ENCODE data around the gene PAX7. TPM values are rescaled to one million over a fixed set of nuclear protein-coding genes. Genes with fewer than 3 reads are reported as not detected.

Gene PAX7
- total and polyA plus RNA-seq, 2 experiments from 2014 or later: 0.03 TPM; not detected in 1

GRCh38 chr1:18637962-18638834, 7.6 kb downstream of the PAX7 start:
- peak overlapping the region; percentile 30; the same call in 1 of the 3 replicates for H3K4me3 Mint-ChIP-seq
- no peak for DNase-seq (ENCODE audit: low spot score)

More at GRCh38 chr1:18637962-18638834, 7.6 kb downstream of the PAX7 start:
- H3K27ac Mint-ChIP-seq: no peak overlapping the region
- Histone ChIP-seq H3K4me1 (ENCODE audit: insufficient read depth) (peaks cover 62% of the 10 kb centered on the region), H3K4me3 (peak overlapping the region; percentile 51), H4K20me1 (replicated peaks; ENCODE audit: insufficient read depth) (peaks cover 22% of the 10 kb centered on the region), H3K36me3 (ENCODE audit: insufficient read depth) (no peaks in the 10 kb centered on the region; the same call in 1 of the 2 replicates), H3F3A (replicated peaks; ENCODE audit: low read depth) (peaks cover 42% of the 10 kb centered on the region), H2AFZ (no peak overlapping the region), H3K79me2 (replicated peaks; ENCODE audit: insufficient read depth) (no peaks in the 10 kb centered on the region), H3K9me2 (ENCODE audit: insufficient read depth) (no peaks in the 10 kb centered on the region), H3K27me3 (ENCODE audit: insufficient read depth) (peaks cover 100% of the 10 kb centered on the region), H3K4me2 (peak overlapping the region; percentile 86), H3K27ac (ENCODE audit: low read depth) (no peak overlapping the region)
- peaks cover 99% of the 10 kb centered on the region for H3K27me3 Mint-ChIP-seq (ENCODE audit: insufficient read depth, low read depth, poor library complexity)
- no peak for ATAC-seq
- peaks cover 3% of the 10 kb centered on the region for H3K9me3 Mint-ChIP-seq
- no peaks in the 10 kb centered on the region; the same call in 2 of the 3 replicates for H3K36me3 Mint-ChIP-seq (ENCODE audit: low read depth)
- TF ChIP-seq ZNF331 (CRISPR knock-in tag; IDR thresholded peaks at IDR 0.05; ENCODE audit: low read depth): no peak
- TF ChIP-seq NANOG (IDR thresholded peaks at IDR 0.05; ENCODE audit: borderline replicate concordance): no peak
- TF ChIP-seq EZH2 (IDR thresholded peaks at IDR 0.05; ENCODE audit: low read depth, unreplicated experiment): peak; percentile 95
- TF ChIP-seq CREB1 (CRISPR knock-in tag; IDR thresholded peaks at IDR 0.05; ENCODE audit: low read depth): no peak
- no peak for TF ChIP-seq ZNF462 (CRISPR knock-in tag; IDR thresholded peaks at IDR 0.05)
- TF ChIP-seq ZNF114 (CRISPR knock-in tag; IDR thresholded peaks at IDR 0.05): no peak
- TF ChIP-seq CTCF (conservative IDR thresholded peaks at IDR 0.05; ENCODE audit: low read depth in 2 of 2): no peak
- H3K4me1 Mint-ChIP-seq: peaks cover 74% of the 10 kb centered on the region
